Kidney epithelial cell (primary cell): Measurements from ENCODE around the gene BICRAL. TPM values are rescaled to one million over a fixed set of nuclear protein-coding genes. Genes with fewer than 3 reads are reported as not detected.
"Not testable (repeated sequence)": the region's sequence is repeated elsewhere in the genome, so short reads cannot be mapped to it uniquely, and the experiment has no call there.

Experiments
- DNase-seq: peaks from one replicate; pipeline ENCODE4 v3.0.0-alpha.2; 2010; ENCODE audit warnings: low read depth
- H3K27me3 ChIP-seq: 2 replicates; pipeline ENCODE4 v1.6.0; 2011; ENCODE audit warnings: low read length; ENCODE audit not compliant: control insufficient read depth, insufficient read depth
- H3K36me3 ChIP-seq: 2 replicates; pipeline ENCODE4 v1.5.1; 2011; ENCODE audit warnings: low read length; ENCODE audit not compliant: control insufficient read depth, insufficient read depth
- H3K4me3 ChIP-seq: 2 replicates; pipeline ENCODE4 v1.5.1; 2011; ENCODE audit warnings: low read depth, mild to moderate bottlenecking, control low read depth, low read length
- CTCF ChIP-seq: IDR thresholded peaks from 2 replicates; pipeline ENCODE4 v1.5.1; 2011; ENCODE audit warnings: mild to moderate bottlenecking, moderate library complexity, low read length, control low read depth, inconsistent platforms; ENCODE audit not compliant: insufficient read depth, poor library complexity, severe bottlenecking
- total RNA-seq: library from RNA; depleted of rRNA; stranded (reverse); fragments of >200 nt; gene quantifications from 2 replicates; pipeline ENCODE4 v1.2.3, GENCODE V29; 2015

BICRAL gene
- total RNA-seq, 1 donor from 2014 or later: 5.2 TPM

- Histone ChIP-seq H3K36me3 (no peaks in the 10 kb centered on the region), H3K27me3 (no peaks in the 10 kb centered on the region), H3K4me3 (no peak overlapping the region)
- no peak for TF ChIP-seq CTCF
- DNase-seq: no peak
These were observed 5.2 kb downstream of the BICRAL start for GRCh38 chr6:42787063-42787472.

- Histone ChIP-seq H3K36me3 (no peaks in the 10 kb centered on the region), H3K4me3 (no peak overlapping the region), H3K27me3 (no peaks in the 10 kb centered on the region)
- DNase-seq: no peak
- TF ChIP-seq CTCF: no peak
These were observed 6.8 kb downstream of the BICRAL start for GRCh38 chr6:42788671-42789070.

GRCh38 chr6:42790549-42791181, 8.8 kb downstream of the BICRAL start:
- Histone ChIP-seq H3K27me3 (no peaks in the 10 kb centered on the region), H3K4me3 (no peak overlapping the region), H3K36me3 (no peaks in the 10 kb centered on the region)
- no peak for TF ChIP-seq CTCF
- no peak for DNase-seq

GRCh38 chr6:42791706-42792320, 10.0 kb downstream of the BICRAL start:
- no peak for DNase-seq
- Histone ChIP-seq H3K4me3 (no peak overlapping the region), H3K27me3 (no peaks in the 10 kb centered on the region), H3K36me3 (no peaks in the 10 kb centered on the region)
- TF ChIP-seq CTCF: no peak

- Histone ChIP-seq H3K36me3 (no peaks in the 10 kb centered on the region), H3K4me3 (no peak overlapping the region), H3K27me3 (no peaks in the 10 kb centered on the region)
- DNase-seq: no peak
- TF ChIP-seq CTCF: no peak
These were observed 13.8 kb downstream of the BICRAL start for GRCh38 chr6:42795651-42796050.

GRCh38 chr6:42796171-42796570, 14.3 kb downstream of the BICRAL start:
- no peak for TF ChIP-seq CTCF
- no peak overlapping the region for H3K4me3 ChIP-seq
- H3K36me3 ChIP-seq: no peaks in the 10 kb centered on the region
- H3K27me3 ChIP-seq: no peaks in the 10 kb centered on the region
- DNase-seq: no peak

GRCh38 chr6:42797696-42798095, 15.8 kb downstream of the BICRAL start:
- not testable (repeated sequence) for DNase-seq, H3K4me3 ChIP-seq, H3K36me3 ChIP-seq

More at GRCh38 chr6:42797696-42798095, 15.8 kb downstream of the BICRAL start:
- not testable (repeated sequence) for H3K27me3 ChIP-seq
